ELF-1 (cell line): ENCODE results near the gene KRTAP9-1.
"Not testable (repeated sequence)": the region's sequence is repeated elsewhere in the genome, so short reads cannot be mapped to it uniquely, and the experiment has no call there.

Source experiments
- DNase-seq: peaks from one replicate; pipeline ENCODE4 v3.0.0-alpha.2; 2016; ENCODE audit warnings: low read depth, low spot score

The KRTAP9-1 gene

GRCh38 chr17:41178843-41179616 is 10.7 kb upstream of the KRTAP9-1 start:
- no peak for DNase-seq

GRCh38 chr17:41184480-41184961 is 5.2 kb upstream of the KRTAP9-1 start, which contains the start of gene KRTAP4-1:
Gene KRTAP4-1 (minus strand): TSS chr17:41184911. CDS start chr17:41184854, 57 bp downstream.
- no peak for DNase-seq

- no peak for DNase-seq
Observed at GRCh38 chr17:41185001-41185400, 4.7 kb upstream of the KRTAP9-1 start.

GRCh38 chr17:41186872-41187271 is 2.8 kb upstream of the KRTAP9-1 start:
- DNase-seq: no peak

GRCh38 chr17:41190328-41190727 is 641 bp downstream of the KRTAP9-1 start:
- DNase-seq: no peak

GRCh38 chr17:41196068-41196467 is 6.4 kb downstream of the KRTAP9-1 start:
- no peak for DNase-seq

- no peak for DNase-seq
Observed at GRCh38 chr17:41199421-41200078, 9.9 kb downstream of the KRTAP9-1 start.

GRCh38 chr17:41211845-41212466 is 22.3 kb downstream of the KRTAP9-1 start:
- DNase-seq: no peak

GRCh38 chr17:41212524-41213169 is 23.0 kb downstream of the KRTAP9-1 start:
- no peak for DNase-seq

- DNase-seq: no peak
Observed at GRCh38 chr17:41215681-41216080, 26.0 kb downstream of the KRTAP9-1 start.

- DNase-seq: no peak
Observed at GRCh38 chr17:41223821-41224220, 34.1 kb downstream of the KRTAP9-1 start.

- DNase-seq: no peak
Observed at GRCh38 chr17:41226051-41226450, 36.4 kb downstream of the KRTAP9-1 start.

GRCh38 chr17:41226598-41227095 is 37.0 kb downstream of the KRTAP9-1 start, which contains the start of gene KRTAP9-2:
Gene KRTAP9-2 (plus strand): TSS chr17:41226648. CDS start chr17:41226655, 7 bp downstream.
- not testable (repeated sequence) for DNase-seq

- DNase-seq: no peak
Observed at GRCh38 chr17:41230094-41230493, 40.4 kb downstream of the KRTAP9-1 start.

GRCh38 chr17:41231731-41232130 is 42.0 kb downstream of the KRTAP9-1 start:
- DNase-seq: no peak

- not testable (repeated sequence) for DNase-seq
Observed at GRCh38 chr17:41232399-41233105, 42.9 kb downstream of the KRTAP9-1 start, which contains the start of gene KRTAP9-3. Gene KRTAP9-3 (plus strand): TSS chr17:41232449. CDS start chr17:41232502, 53 bp downstream.

GRCh38 chr17:41237116-41237515 is 47.4 kb downstream of the KRTAP9-1 start:
- not testable (repeated sequence) for DNase-seq

GRCh38 chr17:41237949-41238437 is 48.3 kb downstream of the KRTAP9-1 start, which contains the start of gene KRTAP9-8:
Gene KRTAP9-8 (plus strand): TSS chr17:41237999. CDS start chr17:41238052, 53 bp downstream.
- DNase-seq: not testable (repeated sequence)
